RPMI8226 (cell line): ENCODE results near the gene RAB31.
"Not testable (repeated sequence)": the region's sequence is repeated elsewhere in the genome, so short reads cannot be mapped to it uniquely, and the experiment has no call there.

Experiments used
- DNase-seq: peaks from one replicate; pipeline ENCODE4 v3.0.0-alpha.2; 2015

RAB31 gene

GRCh38 chr18:9764011-9764481 is 55.9 kb downstream of the RAB31 start:
- no peak for DNase-seq

- DNase-seq = no peak
Measured at GRCh38 chr18:9765501-9765900, 57.4 kb downstream of the RAB31 start.

DNA sequence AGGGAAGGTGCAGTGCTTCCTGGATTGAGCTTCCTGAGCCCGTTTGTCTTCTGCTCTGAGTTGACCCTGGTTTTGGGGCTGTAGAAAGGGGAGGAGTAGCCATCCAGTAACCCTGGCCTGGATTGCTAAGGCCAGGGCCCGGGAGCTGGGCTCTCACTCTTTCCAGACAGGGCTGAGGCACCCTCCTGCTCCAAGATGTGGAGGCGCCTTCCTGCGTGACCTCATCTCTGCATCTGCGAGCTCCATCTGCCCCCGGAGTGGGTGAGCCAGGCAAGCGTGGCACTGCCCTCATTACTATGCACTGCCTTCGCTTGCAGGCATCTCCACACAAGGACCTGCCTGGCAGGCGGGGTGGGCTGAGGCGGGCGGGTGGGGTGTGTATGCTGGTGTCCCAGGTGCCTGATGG is 58.0 kb downstream of the RAB31 start:
- no peak for DNase-seq

DNA sequence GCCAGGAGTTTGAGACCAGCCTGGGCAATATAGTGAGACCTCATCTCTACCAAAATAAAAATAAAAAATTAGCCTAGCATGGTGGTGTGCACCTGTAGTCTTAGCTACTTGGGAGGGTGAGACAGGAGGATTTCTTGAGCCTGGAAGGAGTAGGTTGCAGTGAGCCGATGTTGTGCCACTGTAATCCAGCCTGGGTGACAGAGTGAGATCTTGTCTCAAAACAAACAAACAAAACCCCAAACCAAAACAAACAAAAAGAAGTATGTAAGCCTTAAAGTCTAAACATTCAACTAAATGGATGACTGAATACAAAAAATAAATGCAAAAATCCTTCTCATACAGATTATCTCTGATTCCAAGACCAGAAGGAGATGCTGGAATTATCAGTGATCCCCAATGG is 58.6 kb downstream of the RAB31 start:
- no peak for DNase-seq

DNA sequence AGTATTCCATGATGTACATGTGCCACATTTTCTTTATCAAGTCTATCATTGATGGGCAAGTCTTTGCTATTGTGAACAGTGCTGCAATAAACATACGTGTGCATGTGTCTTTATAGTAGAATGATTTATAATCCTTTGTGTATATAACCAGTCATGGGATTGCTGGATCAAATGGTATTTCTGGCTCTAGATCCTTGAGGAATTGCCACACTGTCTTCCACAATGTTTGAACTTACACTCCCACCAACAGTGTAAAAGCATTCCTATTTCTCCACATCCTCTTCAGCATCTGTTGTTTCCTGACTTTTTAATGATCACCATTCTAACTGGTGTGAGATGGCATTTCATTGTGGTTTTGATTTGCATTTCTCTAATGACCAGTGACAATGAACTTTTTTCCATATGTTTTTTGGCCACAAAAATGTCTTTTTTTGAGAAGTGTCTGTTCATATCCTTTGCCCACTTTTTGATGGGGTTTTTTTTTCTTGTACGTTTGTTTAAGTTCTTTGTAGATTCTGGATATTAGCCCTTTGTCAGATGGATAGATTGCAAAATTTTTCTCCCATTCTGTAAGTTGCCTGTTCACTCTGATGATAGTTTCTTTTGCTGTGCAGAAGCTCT is 60.1 kb downstream of the RAB31 start:
- not testable (repeated sequence) for DNase-seq

- not testable (repeated sequence) for DNase-seq
Measured at GRCh38 chr18:9770111-9770510, 62.0 kb downstream of the RAB31 start.

GRCh38 chr18:9771261-9771976 is 63.3 kb downstream of the RAB31 start:
- DNase-seq = peak; percentile 65

DNA sequence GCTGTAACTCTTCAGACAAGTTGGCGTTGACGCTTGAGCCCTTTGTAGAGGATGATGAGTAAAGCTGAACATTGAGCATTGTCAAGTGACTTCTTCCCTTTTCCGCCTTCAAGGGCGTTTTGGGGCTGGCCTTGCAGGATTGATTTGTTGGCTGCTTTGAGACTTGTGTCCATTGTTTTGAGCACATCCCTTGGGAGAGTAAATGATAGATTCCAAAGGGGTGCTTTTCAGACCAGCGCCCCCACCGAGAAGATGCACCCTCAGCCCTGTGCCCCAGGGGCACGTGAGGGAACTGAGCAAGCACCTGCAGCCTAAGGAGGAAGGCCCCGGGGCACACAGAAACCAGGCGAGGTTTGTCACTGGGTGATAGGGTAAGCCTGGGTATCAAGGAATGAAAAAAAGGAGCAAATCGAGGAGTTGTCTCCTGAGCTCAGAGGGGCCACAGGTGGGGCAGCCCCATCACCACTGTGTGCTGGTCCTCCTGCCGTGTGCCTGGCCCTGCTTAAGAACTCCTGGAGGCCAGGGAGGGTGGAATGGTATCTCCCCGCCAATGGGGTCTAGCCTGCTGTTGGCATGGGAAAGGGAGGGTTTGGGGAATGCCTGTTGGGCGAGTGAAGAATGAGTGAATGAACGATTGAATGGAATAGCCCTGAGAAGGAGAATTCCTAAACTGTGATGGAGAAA is 64.0 kb downstream of the RAB31 start:
- DNase-seq = no peak

DNA sequence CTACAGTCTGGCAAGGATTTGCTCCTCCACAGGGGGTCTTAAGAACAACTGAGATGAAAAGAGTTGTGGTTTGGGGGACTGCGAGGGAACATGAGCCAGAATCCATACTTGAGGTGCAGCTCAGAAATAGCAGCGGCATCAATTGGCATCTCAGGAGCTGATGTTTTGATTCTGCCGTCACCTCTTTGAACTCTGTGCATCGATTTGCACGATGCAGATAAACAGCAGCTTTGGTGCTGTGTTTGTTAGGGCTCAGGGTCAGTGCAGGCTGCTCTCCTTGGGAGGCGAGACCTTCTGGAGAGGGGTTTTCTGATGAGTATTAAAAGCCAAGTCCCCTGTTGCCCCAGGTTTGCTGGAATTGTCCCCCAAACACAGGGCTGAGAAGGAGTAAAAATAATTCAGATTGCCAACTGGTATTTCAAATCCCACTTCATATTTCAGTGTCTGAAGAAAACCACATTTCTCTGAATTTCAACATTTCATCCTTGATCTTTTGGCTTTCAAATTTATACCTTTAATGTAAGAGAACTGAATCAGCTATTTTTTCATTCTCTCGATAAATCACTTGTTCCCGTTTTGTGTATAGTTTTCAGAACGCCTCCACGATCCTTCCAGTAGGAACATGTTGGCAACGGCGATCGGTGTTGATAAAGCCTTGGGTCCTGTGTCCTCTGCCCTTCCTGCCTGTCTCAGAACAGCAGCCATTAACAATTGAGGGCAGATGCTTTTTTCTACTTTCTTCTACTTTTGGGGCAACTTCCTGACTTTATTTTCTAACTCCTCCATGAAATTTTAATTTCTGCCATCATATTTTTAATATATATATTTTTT is 65.0 kb downstream of the RAB31 start:
- no peak for DNase-seq

DNA sequence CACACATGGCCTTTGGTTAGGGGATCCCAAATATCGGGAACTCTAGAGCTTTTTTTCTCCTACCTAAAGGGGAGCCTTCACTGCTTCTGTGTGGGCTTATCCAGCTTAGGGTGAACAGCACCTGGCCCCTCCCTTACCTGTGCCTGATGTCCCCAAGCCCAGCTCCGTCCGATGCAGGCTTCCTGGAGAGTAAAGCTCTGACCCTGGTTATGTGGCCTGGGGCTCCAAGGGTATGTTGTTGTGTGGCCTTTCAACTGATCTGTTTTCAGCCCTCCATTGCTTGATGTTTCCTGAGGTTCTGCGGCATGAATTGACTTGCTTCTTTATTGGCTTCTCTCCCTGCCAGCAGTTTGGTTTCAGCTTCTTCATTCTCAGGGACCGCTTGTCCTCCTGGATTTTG is 66.0 kb downstream of the RAB31 start:
- DNase-seq = no peak

GRCh38 chr18:9775178-9775577 is 67.1 kb downstream of the RAB31 start:
- no peak for DNase-seq

DNA sequence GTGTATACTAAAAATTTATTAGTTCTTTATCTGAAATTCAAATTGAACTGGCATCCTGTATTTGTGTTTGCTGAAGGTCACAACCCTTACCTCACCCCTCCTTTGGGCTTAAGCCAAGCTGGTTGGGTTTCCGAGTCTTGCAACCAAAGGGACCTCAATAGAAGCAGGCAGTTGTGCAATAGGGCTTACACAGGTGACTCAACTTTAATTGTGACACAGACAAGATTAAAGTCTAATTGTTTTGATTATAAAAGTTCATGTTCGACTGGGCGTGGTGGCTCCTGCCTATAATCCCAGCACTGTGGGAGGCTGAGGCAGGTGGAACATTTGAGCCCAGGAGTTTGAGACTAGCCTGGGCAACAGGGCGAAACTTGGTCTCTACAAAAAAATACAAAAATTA is 71.5 kb downstream of the RAB31 start:
- DNase-seq = no peak

DNA sequence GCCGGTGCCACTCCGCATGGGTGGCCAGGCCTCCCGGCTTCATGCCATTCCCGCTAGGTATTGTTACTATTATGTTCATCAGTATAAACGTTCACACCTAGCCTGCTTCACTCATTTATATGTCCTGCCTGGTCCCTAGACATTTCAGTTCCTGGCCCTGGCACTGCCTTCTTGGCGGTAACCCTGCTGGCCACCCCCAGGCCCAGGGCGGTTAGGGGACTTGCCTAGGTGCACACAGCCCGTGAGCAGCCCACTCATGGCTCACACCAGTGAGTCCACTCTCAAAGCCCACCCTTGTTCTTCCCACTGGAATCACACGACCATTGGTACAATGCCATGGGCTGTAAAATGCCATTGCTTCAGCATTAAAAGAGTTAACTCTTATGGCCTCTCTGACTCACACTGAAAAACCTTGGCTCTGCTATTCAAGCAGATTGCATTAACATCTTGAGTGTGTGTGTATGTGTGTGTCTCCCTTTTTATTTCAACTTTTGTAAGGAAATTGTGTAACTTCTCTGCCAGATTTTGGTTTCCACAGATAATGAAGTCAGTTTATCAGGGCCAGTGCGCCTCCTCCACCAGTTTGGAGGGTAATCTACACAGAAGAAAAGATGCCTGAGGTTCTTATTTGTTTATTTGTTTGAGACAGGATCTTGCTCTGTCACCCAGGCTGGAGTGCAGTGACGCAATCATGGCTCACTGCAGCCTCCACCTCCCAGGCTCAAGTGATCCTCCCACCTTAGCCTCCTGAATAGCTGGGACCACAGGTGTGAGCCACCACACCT is 74.2 kb downstream of the RAB31 start:
- DNase-seq = no peak

DNA sequence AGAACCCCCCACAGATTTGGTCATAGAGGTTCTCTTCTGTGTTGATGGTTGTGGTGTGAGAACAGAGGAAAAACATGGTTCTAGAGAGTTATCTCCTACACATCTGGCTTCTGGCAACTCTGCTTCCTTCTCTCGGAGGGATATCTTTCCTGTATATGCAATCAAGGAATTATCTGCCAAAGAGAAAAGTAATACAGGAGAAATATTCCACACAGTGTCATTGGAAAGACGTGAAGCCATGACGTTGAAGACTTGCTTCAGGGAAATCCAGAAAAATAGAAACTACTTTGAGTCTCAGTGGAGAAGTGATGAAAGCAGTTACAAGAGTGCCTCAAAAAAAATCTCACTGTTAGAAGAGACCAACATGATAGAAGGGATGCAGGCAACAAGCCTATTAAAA is 78.5 kb downstream of the RAB31 start:
- no peak for DNase-seq

DNA sequence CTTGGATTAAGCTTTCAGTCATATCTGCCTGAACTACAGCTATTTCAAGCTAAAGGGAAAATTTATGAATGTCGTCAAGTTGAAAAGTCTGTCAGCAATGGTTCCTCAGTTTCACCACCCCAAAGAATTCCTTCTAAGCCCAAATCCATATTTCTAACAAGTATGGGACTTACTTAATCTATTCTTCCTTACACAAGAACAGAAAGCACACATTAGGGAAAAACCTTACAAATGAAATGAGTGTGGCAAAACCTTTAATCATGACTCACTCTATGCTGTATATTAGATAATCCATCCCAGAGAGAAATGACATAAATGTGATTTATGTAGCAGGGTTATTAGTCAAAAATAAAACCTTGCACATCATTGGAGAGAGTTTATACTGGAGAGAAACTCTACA is 78.9 kb downstream of the RAB31 start:
- DNase-seq = no peak

DNA sequence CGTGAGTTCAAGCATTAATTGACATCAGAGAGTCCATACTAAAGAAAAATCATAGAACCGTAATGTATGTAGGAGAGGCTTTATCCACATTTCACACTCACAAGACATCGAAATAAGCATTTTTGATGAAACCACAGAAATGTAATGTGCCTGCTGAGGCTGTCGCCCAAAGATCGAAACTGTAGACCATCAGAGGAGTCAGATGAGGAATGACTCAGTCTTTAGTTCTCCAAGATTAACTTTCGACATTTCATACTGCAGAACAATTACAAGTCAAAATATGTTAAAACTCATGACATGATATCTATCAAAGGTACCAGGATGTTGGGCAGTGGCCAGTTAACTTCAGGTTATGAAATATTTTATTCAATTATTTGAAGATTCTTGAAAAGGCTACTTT is 79.6 kb downstream of the RAB31 start:
- DNase-seq = no peak

DNA sequence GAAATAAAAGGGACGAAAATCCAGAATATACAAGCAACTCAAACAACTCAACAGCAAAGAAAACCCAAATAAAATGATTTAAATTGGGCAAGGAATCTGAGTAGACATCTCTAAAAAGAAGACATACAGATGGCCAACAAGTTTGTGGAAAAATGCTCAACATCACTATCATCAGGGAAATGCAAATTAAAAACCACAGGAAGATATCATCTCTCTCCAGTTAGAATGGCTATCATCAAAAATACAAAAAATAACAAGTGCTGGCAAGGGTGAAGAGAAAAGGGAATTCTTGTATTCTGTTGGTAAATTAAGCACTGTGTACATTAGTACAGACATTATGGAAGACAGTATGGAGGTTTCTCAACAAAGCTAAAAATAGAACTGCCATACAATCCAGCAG is 80.0 kb downstream of the RAB31 start:
- no peak for DNase-seq

DNA sequence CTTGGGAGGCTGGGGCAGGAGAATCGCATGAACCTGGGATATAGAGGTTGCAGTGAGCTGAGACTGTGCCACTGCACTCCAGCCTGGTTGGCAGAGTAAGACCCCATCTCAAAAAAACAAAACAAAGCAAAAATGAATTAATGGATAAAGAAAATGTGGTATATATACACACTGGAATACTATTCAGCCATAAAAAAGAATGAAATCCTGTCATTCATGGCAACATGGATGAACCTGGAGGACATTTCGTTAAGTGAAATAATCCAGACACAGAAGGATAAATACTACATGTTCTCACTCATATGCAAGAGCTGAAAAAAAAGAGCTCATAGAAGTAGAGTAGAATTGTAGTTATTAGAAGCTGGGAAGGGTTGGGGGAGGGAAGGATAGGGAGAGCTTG is 80.8 kb downstream of the RAB31 start:
- DNase-seq = no peak

- no peak for DNase-seq
Measured at GRCh38 chr18:9790261-9790660, 82.2 kb downstream of the RAB31 start.

- no peak for DNase-seq
Measured at GRCh38 chr18:9791991-9792390, 83.9 kb downstream of the RAB31 start.

- DNase-seq = peak; percentile 34
Measured at GRCh38 chr18:9792565-9793245, 84.6 kb downstream of the RAB31 start.

- DNase-seq = no peak
Measured at GRCh38 chr18:9796011-9796410, 87.9 kb downstream of the RAB31 start.
